ENCODE measurements around the gene PPP1R15B.

PPP1R15B gene

DNA sequence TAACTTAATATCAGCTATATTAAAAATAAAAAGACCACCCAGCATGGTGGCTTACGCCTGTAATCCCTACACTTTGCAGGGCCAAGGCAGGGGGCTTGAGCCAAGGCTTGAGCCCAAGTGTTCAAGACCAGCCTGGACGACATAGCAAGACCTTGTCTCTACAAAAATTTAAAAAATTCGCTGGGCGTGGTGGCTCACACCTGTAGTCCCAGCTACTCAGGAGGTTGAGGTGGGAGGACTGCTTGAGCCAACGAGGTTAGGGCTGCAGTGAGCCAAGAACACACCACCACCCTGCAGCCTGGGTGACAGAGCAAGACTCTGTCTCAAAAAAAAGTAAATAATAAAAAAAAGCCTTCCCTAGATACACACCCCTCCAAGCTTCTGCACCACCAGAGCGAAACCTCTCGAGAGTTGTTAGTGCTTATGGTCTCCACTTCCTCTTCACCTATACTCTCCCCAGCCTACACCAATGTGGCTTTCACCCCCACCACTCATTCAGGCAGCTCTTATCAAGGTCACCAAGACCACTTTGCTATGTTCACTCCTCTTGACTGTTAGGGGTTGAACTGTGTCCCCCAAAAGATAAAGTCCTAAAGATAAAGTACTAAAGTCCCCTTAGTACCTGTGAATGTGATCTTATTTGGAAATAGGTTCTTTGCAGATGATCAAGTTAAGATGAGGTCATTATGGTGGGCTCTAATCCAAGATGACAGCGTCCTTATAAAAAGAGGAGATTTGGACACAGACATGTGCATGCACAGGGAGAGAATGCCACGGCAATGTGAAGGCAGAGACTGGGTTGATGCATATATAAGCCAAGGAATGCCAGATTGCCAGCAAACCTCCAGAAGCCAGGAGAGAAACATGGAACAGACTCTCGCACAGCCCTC, 6.8 kb upstream of the PPP1R15B start:
- peak; percentile 33 for DNase-seq

DNA sequence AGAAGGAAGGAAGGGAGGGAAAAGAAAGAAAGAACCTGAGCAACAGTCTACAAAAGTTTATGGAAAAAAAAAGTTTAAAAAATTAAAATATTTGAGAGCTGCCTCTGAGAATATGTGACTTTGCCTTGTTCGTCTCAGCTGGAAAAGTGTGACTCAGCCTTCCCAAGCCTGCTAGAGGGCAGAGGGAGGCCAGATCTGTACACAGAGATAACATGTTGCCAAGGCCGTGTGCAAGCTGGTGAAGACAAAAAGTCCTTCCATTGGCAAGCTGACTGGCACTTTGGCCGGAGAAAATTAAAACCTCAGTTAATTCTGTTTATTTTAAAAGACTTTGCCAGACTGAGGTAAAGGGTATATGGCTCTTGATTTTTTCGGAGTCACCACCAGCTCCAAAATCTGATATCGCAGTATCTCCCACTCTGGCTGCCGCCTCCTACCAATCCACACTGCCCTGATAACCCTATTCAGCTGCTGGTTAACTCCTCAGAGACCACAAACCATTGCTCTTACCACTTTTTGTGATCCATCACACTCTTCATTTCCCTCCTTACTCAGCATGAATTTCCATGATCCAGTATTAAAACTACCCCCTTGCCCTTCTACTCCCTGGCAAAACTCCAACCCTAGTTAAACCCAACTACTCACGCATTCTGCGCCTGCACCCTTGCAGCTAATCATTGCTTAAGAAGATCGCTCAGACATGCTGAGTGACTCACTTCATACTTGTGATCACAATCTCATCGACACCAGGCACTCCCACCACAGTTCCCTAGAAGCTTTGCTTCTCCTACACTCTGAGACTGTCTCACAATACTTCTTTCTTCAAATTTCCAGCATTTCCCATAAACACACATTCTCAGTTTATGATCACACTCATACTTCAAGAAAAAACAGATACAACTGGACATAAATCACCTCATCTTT, 5.7 kb upstream of the PPP1R15B start:
- DNase-seq: peak; percentile 50

DNA sequence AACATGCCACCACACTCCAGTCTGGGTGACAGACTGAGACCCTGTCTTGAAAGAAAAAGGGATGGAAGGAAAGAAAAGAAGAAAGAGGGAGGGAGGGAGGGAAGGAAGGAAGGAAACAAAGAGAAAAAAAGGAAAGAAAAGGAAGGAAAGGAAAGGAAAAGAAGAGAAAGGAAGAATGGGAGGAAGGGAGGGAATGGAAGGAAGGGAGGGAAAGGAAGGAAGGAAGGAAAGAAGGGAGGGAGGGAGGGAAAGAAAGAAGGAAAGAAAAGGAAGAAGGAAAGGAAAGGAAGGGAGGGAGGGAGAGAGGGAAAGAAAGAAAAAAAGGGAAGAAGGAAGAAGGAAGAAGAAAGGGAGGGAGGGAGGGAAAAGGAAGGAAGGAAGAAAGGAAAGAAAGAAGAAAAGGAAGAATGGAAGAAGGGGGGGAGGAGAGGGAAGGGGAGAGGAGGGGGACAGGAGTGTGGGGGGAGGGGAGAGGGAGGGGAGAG, 5.0 kb upstream of the PPP1R15B start:
- DNase-seq: no peak

DNA sequence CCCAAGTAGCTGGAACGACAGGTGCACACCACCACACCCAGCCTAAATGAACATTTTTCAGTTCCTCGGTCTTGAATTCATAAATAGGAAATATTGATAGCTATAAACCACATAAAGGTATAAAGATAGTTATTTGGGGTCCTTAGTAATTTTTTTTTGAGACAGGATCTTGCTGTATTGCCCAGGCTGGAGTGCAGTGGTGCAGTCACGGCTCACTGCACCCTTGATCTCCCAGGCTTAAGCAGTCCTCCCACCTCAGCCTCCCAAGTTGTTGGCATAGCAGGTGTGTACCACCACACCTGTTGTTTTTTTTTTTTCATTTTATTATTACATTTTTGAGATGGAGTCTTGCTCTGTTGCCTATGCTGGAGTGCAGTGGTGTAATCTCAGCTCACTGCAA, 3.7 kb upstream of the PPP1R15B start:
- DNase-seq: no peak

DNA sequence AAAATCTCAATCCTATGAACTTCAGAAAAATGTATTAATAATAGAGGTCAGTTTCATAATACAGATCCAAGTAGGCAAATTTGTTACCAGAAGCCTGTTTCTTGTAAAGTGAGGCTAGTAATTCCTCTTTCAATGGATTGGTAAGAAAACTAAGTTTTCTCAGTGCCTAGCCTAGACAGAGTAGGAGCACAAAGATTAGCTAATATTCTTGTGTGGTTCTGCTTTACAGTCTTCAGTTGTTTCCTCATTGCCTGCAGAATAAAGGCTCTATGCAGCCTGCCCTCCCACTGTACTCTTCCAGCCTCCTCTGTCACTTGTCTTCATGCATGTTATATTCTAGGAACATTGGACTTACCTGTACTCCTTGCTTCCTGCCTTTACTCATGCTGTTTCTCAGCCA, 2.4 kb upstream of the PPP1R15B start:
- no peak for DNase-seq

DNA sequence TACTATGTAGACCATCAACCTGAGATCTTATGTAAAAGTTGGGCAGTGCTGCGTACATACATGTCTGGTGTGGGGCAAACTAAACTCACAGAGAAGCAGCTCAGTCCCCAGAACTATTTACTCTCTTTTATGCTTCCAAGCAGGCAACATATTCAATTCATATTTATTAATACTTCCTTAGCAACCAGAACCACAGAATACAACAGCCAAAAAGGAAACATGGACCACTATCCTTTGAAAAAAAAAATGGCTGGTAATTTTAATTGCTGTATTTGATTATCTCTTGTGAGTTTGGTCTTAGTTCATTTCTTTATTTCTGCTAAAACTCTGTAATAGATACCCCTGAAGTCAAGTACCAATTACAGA, 1.5 kb upstream of the PPP1R15B start:
- DNase-seq: no peak

DNA sequence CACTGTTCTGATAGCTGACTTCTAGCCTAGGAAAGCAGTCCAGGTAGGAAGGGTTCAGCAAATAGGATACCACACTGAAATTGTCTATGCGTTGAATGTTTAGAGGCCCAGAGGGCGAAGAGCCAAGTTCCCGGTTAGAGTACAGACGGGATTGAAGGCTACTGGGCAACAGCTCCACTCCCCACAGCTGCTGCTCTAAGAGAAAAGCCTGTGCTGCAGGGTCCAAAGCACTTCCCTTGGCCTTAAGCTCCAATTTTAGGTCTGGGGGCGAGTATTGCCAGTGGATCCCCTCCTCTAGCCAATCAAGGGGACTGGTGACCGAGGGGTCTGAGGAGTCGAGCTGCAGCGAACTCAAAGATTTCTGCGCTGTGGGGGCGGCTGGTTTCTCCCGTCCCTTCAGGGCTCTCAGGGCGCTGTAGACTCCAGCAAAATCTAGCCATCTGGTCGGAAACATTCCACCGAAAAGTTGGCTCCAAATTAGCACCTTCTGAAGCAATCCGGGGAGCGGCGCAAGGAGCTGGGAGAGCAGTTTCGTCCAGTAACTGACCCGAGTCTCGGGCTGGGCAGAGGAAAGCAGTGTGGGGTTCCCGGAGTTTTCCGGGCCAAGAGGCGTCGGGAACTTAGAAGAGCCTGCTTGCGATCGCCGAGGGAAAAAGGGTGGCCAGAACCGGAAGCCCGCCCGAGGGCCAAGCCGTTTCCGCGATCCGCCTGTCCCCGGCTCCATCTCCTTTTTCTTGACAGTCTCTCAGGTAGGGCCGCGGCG, 748 bp downstream of the PPP1R15B start:
- no peak for DNase-seq

DNA sequence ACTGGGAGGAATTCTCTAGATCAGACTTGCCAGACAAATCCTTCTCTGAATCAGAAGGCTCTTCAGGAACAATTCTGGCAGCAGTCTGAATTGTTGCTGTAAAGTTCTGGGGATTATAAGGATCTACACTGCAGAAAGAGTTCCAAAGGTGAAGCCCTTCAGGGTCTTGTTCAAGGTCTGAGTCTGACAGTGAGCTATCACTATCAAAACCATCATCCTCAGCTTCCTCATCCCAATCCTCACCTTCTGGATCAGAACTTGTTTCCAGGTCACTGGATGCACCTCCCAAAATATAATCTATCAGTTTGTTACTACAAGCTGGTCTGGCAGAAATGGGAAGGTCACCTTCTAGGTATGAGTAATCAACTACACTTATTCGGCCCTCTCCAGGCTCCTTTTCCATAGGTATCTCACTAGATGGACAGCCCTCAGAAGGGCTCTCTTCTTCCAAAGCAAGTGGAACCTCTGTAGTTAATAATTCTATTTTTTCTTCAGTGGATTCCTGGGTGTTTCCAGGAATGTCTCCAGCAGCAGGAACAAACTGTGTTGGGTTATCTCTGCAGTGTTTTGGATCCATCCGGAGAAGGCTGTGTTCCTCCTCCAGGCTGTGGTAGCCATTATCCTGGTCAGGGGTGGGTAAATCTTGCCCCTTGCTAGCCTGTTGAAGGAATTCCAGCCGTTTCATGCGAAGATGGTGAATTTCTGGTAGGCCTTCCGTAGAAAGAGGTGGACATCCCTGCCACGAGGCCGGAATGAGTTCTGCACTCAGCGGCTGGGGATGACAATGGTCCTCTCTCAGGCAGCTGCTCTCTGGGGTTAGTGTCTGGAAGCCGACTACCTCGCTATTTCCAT, 1.6 kb downstream of the PPP1R15B start:
- DNase-seq: no peak

DNA sequence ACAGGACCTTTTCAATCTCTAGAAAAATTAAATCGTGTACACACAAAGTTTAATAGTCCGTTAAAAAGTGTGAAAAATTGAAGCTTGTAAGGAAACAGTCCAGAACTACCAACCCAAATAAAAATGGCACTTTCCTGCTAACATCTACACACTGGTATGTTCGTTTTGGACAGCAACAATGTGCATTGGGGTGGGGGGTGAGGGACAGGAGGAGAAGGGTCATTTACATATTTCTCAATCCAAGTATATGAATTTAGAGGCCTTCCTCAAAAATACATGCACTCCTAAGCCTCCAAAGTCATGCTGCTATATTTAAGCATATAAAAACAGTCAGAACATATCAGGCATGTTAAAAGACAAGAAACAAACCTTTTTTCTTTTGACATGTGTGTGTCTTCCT, 2.5 kb downstream of the PPP1R15B start:
- DNase-seq: no peak

DNA sequence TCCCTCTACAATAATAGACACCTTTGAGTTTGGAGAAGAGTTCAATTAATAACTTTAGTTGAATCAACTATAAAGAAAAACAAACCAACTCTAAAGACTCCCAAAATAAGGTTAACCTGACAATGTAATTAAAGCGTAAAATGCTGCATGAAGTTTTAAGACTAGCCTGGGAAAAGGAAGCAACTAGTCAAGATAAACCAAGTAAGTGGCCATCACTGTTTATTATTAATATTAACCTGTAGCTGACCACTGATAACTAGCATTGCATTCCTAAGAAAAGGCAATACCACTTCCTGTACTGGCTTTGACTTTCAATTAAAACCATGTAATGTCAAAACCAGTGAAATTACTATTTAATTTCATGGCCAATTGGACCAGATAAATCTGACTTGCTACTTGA, 3.0 kb downstream of the PPP1R15B start:
- DNase-seq: no peak

DNA sequence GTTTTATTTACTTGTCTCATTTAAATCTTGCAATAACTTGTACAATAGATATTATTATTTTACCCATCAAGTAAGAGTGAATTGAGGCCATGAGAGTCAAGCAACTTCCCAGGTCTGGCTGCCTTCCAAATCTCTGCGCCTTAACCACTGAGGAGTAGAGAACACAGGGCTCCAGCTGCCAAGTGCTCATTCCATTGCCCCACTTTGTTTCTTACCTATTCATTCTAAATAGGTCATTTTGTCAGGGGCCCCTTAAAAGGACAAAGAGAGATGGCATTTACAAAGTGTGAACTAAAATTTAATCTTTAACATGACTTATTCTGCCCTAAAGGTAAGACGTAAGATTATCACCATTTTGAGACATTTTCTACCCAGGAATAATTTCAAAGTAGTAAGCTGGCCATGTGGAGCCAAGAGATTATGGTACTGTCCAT, 3.5 kb downstream of the PPP1R15B start:
- no peak for DNase-seq

DNA sequence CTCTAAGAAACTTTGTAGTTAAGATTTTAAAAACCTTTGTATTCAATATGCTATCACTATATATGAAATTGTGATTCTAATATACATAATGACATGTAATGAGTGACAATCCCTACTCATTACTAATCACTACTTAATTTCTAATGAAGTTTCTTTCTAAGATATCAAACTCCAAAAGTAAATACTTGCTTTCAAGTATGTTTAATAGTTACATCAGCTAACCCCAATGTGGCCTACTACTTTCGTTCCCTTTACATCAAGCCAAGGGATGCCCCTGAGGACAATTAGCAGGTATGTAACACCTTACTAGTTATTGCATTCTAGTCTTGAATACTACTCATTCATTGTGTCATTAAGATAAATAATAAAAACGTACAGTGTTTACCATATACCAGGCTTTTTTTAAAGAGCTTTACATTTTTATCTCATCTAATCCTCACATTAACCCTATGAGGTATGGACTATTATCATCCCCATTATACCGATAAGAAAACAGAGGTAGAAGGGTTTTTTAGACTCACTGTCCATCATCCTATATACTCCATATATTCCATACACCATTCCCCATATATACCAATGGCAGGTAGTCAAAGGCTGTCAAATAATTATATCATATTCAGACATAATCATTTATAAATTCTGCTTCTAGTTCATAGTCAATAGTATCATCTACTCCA, 4.2 kb downstream of the PPP1R15B start:
- no peak for DNase-seq

DNA sequence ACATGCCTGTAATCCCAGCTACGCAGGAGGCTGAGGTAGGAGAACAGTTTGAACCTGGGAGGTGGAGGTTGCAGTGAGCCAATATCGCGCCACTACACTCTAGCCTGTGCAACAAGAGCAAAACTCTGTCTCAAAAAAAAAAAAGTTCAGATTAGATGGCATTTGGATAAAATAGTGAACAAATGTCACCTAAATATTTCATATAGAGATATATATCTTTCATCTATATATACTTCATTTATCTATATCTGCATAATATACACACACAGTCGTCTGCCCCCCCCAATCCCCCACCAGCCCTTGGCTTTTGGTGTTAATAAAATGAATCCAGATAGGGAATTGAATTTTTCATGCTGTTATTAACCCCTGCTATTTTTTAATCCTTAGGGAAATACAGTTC, 5.0 kb downstream of the PPP1R15B start:
- no peak for DNase-seq

DNA sequence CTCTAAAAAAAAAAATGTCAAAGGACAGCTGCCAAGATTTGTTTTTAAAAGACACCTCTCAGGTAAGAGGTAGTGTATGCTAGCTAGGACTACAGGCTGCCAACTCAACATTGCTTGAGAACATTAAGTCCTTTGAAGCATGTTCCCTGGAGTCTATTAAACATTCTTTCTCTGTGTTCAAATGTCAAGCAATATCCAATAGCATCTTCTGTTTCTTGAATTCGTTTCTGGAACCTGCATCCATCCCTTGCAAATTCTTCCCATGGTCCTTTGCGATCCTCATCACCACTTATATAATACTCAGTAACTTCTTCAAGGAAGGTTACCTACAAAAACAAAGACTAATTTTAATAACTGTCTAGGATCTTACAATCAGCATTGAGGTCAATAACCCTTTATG, 5.6 kb downstream of the PPP1R15B start:
- DNase-seq: no peak

DNA sequence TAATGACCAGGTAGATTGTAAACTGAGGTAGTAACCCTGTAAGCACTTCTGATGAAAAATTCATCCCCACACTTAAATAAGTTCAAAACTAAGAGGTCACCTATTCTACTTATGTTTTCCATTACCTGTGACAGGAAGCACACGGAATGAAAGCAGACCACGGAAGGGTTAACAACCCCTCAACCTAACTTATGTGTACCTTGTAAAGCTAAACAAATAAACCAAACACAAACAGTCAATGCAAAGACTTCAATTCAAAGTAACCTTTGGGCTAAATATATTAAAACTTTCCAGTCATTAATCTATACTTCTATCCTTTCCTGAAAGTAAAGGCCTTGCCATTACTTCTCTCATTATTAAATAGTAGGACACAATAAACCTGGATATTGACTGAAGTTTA, 7.0 kb downstream of the PPP1R15B start:
- DNase-seq: no peak

DNA sequence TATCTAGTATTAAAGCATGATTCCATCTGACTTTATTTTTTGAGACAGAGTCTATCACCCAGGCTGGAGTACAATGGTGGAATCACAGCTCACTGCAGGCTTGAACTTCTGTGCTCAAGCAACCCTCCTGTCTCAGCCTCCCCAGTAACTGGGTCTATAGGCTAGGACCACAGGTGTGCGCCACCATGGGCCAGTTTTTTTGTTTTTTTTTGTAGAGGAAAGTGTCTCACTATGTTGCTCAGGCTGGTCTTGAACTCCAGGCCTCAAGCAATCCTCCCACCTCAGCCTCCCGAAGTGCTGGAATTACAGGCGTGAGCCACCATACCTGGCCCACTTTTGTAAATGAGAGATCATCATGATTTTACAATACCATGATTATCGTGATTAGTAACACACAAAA, 9.2 kb downstream of the PPP1R15B start:
- no peak for DNase-seq

DNA sequence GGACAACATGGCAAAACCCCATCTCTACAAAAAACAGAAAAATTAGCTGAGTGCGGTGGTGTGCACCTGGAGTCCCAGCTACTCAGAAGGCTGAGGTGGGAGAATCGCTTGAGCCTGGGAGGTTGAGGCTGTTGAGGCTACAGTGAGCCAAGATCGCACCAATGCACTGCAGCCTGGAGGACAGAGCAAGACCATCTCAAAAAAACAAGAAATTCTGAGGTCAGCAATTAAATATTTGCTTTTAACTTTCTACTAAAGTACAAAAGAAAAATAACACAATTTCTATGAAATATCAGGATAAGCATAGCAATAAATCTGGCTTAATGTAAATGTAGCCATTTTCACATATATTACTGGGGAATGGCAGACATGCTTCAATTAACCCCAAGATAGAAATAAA, 9.9 kb downstream of the PPP1R15B start:
- DNase-seq: no peak

DNA sequence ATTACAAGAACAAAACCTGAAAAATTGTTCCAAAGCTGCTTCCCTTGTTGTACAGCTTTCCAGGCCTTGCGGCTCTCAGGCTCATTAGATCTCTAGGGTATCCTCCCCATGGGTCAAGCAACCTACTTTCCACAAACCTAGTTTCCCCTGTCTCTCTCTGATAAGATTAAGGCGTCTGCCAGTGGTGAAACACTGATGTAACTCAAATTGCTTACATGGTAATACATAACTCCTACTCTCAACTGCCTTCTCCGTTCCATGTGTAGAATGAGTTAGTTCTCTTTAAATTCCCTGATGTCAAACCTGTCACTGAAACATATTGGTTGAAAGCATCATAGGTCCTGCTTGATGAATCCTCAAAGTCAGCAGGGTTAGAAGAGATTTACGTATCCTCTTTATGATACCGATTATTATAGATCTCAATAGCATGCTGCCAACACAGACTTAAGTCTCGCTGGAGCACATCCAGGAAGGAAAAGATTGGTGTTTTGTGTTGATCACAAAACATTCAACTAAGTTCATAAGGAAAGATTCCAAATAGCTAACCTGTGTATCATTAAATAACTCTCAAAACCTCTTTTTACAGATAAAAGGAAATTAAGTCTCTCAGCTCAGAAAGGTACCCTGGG, 10.6 kb downstream of the PPP1R15B start:
- DNase-seq: no peak

DNA sequence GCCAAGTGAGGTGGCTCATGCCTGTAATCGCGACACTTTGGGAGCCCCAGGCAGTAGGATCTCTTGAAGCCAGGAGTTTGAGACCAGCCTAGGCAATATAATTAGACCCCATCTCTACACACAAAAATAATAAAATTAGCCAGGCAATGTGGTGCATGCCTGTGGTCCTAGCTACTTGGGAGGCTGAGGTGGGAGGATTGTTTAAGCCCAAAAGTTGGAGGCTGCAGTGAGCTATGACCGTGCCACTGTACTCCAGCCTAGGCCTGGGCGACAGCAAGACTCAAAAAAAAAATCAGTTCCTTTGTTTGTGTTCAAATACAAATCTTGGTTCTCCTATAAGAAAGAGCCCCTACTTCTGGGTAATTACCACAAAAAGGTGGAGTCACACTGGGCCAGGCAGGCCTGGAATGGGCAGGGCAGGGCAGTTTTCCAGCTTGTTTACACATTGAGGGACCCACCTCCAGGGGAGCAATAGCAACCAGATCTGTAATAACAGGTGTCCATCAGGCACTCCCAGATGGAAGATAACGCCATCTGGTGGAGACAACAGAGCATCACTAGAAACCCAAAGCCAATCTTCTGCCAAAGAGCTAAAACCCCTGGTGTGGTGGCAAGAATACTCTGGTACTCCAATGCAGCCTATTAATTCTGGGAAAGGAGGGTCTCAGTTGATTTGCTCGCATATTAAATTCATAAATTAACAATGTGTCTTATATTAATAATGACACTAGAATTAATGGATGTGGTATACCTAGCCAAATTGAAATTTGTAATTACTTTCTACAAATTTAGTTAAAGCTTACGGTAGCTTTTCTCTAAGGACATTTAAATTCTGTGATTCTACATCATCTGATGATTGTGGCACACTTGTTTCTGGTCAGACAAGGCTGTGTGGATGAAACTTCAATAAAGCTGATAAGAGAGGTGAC, 13.2 kb downstream of the PPP1R15B start:
- peak; percentile 60 for DNase-seq

Data from CD4-positive, alpha-beta T cell treated with Interleukin-15 for 1 hour (primary cell).